ENCODE data around the gene FSCN2.

Gene FSCN2

DNA sequence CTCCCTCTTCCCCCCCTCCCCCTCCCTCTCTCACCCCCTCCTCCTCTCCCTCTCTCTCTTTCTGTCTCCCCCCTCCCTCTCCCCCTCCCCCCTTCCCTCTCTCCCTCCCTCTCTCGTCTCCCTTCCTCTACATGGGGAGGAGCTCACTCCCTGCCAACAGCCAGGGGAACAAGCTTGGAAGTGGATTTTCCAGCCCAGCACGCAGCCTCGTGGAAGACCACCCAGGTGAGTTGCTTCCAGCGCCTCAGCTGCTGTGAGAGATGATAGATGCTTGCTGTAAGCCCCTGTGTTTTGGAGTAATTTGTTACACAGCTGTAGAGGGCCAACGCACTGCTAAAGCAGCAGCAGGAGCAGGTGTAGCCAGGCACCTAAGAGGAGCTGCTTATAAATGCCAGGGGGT, 36.4 kb upstream of the FSCN2 start:
- DNase-seq (ENCODE audit: extremely low spot score): no peak
- POLR2A ChIA-PET: interaction anchor here (0.6 to 1.0 kb wide), 2 partner anchors 15 to 19 kb away, joined by 3 read pairs; no protein-coding TSS in a partner anchor
- CTCF ChIA-PET: interaction anchor here (1.2 to 1.6 kb wide), 2 partner anchors 8 to 200 kb away, joined by 3 to 4 read pairs; no protein-coding TSS in a partner anchor
- TF ChIP-seq, protein P1, sequence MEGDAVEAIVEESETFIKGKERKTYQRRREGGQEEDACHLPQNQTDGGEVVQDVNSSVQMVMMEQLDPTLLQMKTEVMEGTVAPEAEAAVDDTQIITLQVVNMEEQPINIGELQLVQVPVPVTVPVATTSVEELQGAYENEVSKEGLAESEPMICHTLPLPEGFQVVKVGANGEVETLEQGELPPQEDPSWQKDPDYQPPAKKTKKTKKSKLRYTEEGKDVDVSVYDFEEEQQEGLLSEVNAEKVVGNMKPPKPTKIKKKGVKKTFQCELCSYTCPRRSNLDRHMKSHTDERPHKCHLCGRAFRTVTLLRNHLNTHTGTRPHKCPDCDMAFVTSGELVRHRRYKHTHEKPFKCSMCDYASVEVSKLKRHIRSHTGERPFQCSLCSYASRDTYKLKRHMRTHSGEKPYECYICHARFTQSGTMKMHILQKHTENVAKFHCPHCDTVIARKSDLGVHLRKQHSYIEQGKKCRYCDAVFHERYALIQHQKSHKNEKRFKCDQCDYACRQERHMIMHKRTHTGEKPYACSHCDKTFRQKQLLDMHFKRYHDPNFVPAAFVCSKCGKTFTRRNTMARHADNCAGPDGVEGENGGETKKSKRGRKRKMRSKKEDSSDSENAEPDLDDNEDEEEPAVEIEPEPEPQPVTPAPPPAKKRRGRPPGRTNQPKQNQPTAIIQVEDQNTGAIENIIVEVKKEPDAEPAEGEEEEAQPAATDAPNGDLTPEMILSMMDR (IDR thresholded peaks at IDR 0.05; ENCODE audit: control extremely low read depth, extremely low read depth, low read depth, missing control alignments): no peak

DNA sequence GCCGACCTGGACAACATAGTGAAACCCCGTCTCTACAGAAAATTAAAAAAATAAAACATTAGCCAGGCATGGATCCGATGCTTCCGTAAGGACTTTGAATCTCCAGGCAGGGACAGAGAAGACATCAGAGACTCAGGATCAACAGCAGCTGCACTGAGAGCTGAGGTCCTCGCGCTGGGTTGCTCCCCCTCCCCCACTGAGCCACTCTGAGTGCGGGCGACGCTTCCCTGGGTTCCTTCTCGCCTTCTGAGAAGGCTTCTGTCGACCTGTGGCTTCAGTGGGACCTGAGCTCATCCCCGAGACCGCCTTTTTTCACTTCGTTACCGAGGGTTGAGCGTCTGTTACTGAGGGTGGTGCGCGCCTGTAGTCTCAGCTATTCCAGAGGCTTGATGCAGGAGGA, 36.0 kb upstream of the FSCN2 start:
- CTCF ChIA-PET: interaction anchor here (1.2 to 1.6 kb wide), 2 partner anchors 9 to 200 kb away, joined by 3 to 4 read pairs; no protein-coding TSS in a partner anchor
- POLR2A ChIA-PET: interaction anchor here (0.6 to 1.0 kb wide), 2 partner anchors 15 to 19 kb away, joined by 3 read pairs; no protein-coding TSS in a partner anchor
- TF ChIP-seq, protein P1 (IDR thresholded peaks at IDR 0.05; ENCODE audit: control extremely low read depth, extremely low read depth, low read depth, missing control alignments): no peak
- DNase-seq (ENCODE audit: extremely low spot score): no peak

DNA sequence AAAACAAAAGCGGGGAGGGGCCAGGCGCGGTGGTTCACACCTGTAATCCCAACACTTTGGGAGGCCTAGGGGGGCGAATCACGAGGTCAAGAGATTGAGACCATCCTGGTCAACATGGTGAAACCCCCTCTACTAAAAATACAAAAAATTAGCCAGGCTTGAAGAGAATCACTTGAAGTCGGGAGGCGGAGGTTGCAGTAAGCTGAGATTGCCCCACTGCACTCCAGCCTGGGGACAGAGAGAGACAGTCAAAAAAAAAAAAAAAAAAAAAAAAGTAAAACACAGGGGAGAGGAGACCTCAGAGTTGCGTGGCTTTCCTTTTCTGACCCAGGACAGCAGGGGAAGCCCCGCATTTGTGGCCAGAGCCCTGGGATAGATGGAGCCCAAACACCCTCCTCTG, 35.5 kb upstream of the FSCN2 start:
- CTCF ChIA-PET: interaction anchor here (1.2 to 1.6 kb wide), 2 partner anchors 9 to 201 kb away, joined by 3 to 4 read pairs; no protein-coding TSS in a partner anchor
- POLR2A ChIA-PET: interaction anchor here (0.6 to 1.0 kb wide), 2 partner anchors 14 to 18 kb away, joined by 3 read pairs; no protein-coding TSS in a partner anchor
- no peak for DNase-seq (ENCODE audit: extremely low spot score)
- TF ChIP-seq, protein P1 (IDR thresholded peaks at IDR 0.05; ENCODE audit: control extremely low read depth, extremely low read depth, low read depth, missing control alignments): no peak

DNA sequence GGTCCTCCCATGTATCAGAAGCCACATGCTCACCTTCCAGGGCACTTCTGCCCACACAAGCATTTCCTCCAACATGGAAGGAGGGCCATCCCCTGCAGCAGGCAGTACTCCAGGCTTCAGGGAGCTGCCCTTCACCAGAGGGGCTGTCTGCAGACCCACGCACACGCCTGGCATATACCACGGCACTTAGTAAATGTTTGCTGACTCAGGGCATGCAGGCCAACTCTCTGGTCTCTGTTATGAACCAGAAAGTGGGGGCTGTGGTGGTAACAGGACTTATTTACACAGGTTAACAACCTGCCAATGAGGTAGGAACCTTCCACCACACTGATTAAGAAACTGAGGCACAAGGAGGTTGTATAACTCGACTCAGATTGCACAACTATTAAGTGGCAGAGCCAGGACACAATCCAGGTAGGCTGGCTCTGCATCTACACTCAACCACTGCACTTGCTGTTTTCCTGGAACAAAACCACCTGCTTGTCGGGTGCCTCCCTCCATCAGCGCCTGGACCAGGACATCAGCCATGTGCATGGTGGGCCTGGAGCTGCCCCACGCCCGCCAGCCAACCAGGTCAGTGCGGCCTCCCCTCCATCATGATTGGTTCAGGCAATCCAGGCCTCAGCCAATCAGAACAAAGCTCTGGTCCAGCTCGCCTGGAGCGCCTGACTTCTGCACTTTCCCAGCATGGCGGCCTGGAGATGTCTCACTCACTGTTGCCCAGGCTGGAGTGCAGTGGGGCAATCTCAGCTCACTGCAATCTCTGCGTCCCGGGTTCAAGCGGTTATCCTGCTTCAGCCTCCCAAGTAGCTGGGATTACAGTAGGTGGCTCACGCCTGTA, 34.8 kb upstream of the FSCN2 start:
- POLR2A ChIA-PET: no interaction called here
- DNase-seq (ENCODE audit: extremely low spot score): no peak

DNA sequence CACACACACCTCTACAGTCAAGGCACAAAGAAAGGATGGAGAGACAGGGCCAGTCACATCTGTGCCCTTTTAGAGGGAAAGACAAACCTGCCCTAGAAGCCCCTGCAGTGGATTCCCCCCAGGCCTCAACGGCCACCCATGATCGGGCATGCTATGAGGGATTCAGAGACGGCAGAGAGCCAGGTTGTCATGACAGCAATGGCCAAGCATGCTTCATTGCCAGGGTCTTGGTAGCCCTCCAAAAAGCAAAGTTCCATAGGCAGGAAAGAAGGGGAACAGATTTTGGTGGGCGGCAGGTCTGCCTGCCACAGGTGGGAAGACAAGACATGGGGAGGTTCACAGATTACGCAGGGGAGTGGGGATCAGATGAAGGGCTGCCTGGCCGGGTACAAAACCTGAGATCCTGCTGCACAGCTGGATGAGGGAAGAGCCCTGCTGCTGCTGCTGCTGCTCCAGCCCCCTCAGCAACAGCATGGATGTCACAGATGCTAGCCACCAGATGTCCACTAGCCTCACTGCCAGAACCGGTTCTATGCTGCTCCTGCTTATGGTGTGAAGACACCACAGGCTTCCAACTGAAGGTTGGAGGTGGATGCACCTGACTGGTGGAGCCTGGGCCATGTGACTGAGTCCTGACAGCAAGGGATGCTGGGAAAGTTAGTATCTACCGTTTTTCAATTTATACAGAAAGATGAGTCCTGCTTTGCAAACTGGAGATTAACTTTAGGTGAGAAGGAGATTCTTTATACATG, 33.4 kb upstream of the FSCN2 start:
- DNase-seq (ENCODE audit: extremely low spot score): no peak
- POLR2A ChIA-PET: interaction anchor here (0.7 kb wide), 1 partner anchor 114 kb away, joined by 4 read pairs; no protein-coding TSS in a partner anchor
- CTCF ChIA-PET: interaction anchor here (1.0 to 1.4 kb wide), 2 partner anchors 10 to 106 kb away, joined by 4 to 6 read pairs; no protein-coding TSS in a partner anchor
- TF ChIP-seq, protein P1 (IDR thresholded peaks at IDR 0.05; ENCODE audit: control extremely low read depth, extremely low read depth, low read depth, missing control alignments): no peak

More for the DNA sequence above, 34.8 kb upstream of the FSCN2 start:
- CTCF ChIA-PET: interaction anchor here (1.0 to 1.4 kb wide), 2 partner anchors 9 to 107 kb away, joined by 4 to 6 read pairs; no protein-coding TSS in a partner anchor
- TF ChIP-seq, protein P1 (IDR thresholded peaks at IDR 0.05; ENCODE audit: control extremely low read depth, extremely low read depth, low read depth, missing control alignments): no peak

All from GM10248 (cell line).